SK-N-MC (cell line): ENCODE results near the gene CCDC117.

ENCODE experiments used
- DNase-seq: peaks from one replicate; pipeline ENCODE4 v3.0.0-alpha.2; 2011; ENCODE audit warnings: low read depth, low spot score
- H3K27ac ChIP-seq: fragments of 200-600 bp; sonication (generic); 2 replicates; pipeline ENCODE4 v1.5.1; 2016; ENCODE audit warnings: mixed run types
- H3K36me3 ChIP-seq: fragments of 200-600 bp; sonication (generic); 2 replicates; pipeline ENCODE4 v1.6.1; 2017; ENCODE audit warnings: antibody characterized with exemption, low read length, mixed read lengths; ENCODE audit not compliant: insufficient read depth
- H3K4me3 ChIP-seq: fragments of 200-600 bp; sonication (generic); 2 replicates; pipeline ENCODE4 v1.5.1; 2016
- H3K9ac ChIP-seq: fragments of 200-600 bp; sonication (generic); 2 replicates; pipeline ENCODE4 v1.8.0; 2017; ENCODE audit warnings: mixed run types, mixed read lengths; ENCODE audit not compliant: insufficient read length
- H3K9me3 ChIP-seq: fragments of 200-600 bp; sonication (generic); 2 replicates; pipeline ENCODE4 v1.6.1; 2017; ENCODE audit warnings: low read depth, mild to moderate bottlenecking, antibody characterized with exemption, low read length, moderate library complexity, mixed read lengths
- EZH2 ChIP-seq: fragments of 200-600 bp; sonication (generic); IDR thresholded peaks from one replicate; pipeline ENCODE4 v1.6.1; 2017; ENCODE audit warnings: antibody characterized with exemption
- FOXP2 ChIP-seq: optimal IDR thresholded peaks from 2 replicates; pipeline ENCODE3; 2011; ENCODE audit warnings: mild to moderate bottlenecking, moderate library complexity; ENCODE audit not compliant: insufficient read depth; ENCODE audit errors: extremely low read length, control extremely low read depth
- POLR2AphosphoS5 ChIP-seq: IDR thresholded peaks from 2 replicates; pipeline ENCODE4 v1.6.1; 2012; ENCODE audit warnings: mild to moderate bottlenecking, low read depth, low read length, borderline replicate concordance

CCDC117 gene

GRCh38 chr22:28810821-28811491 is 38.5 kb downstream of the CCDC117 start:
- no peak for DNase-seq
- H3K36me3 ChIP-seq: no peaks in the 10 kb centered on the region
- TF ChIP-seq EZH2 (no peak), FOXP2 (no peak), POLR2AphosphoS5 (no peak)
- no peak overlapping the region for H3K27ac ChIP-seq
- no peak overlapping the region for H3K4me3 ChIP-seq
- no peak overlapping the region for H3K9ac ChIP-seq
- H3K9me3 ChIP-seq: no peaks in the 10 kb centered on the region

GRCh38 chr22:28812516-28812915 is 40.0 kb downstream of the CCDC117 start:
- H3K27ac ChIP-seq: no peak overlapping the region
- DNase-seq: no peak

GRCh38 chr22:28813772-28814518 is 41.5 kb downstream of the CCDC117 start:
- H3K4me3 ChIP-seq: no peak overlapping the region
- no peak overlapping the region for H3K9ac ChIP-seq
- H3K36me3 ChIP-seq: no peaks in the 10 kb centered on the region
- no peaks in the 10 kb centered on the region for H3K9me3 ChIP-seq
- DNase-seq: no peak
- no peak overlapping the region for H3K27ac ChIP-seq
- TF ChIP-seq POLR2AphosphoS5: no peak
- TF ChIP-seq EZH2: no peak
- TF ChIP-seq FOXP2: no peak

More at GRCh38 chr22:28812516-28812915, 40.0 kb downstream of the CCDC117 start:
- Histone ChIP-seq H3K36me3 (no peaks in the 10 kb centered on the region), H3K9ac (no peak overlapping the region), H3K9me3 (no peaks in the 10 kb centered on the region), H3K4me3 (no peak overlapping the region)
- no peak for TF ChIP-seq POLR2AphosphoS5

- Histone ChIP-seq H3K4me3 (no peak overlapping the region), H3K9ac (no peak overlapping the region), H3K9me3 (no peaks in the 10 kb centered on the region), H3K27ac (no peak overlapping the region), H3K36me3 (no peaks in the 10 kb centered on the region)
- no peak for DNase-seq
- TF ChIP-seq FOXP2 (no peak), EZH2 (no peak), POLR2AphosphoS5 (no peak)
These were observed 42.6 kb downstream of the CCDC117 start for GRCh38 chr22:28815111-28815510.

GRCh38 chr22:28815729-28816128 is 43.2 kb downstream of the CCDC117 start:
- H3K4me3 ChIP-seq: no peak overlapping the region
- no peak for DNase-seq
- H3K9me3 ChIP-seq: no peaks in the 10 kb centered on the region
- H3K9ac ChIP-seq: no peak overlapping the region
- H3K27ac ChIP-seq: no peak overlapping the region
- H3K36me3 ChIP-seq: no peaks in the 10 kb centered on the region
- TF ChIP-seq POLR2AphosphoS5 (no peak), FOXP2 (no peak), EZH2 (no peak)

GRCh38 chr22:28817064-28817463 is 44.6 kb downstream of the CCDC117 start:
- H3K27ac ChIP-seq: no peak overlapping the region
- TF ChIP-seq POLR2AphosphoS5 (no peak), FOXP2 (no peak), EZH2 (no peak)
- H3K4me3 ChIP-seq: no peak overlapping the region
- H3K9ac ChIP-seq: no peak overlapping the region
- no peaks in the 10 kb centered on the region for H3K36me3 ChIP-seq
- DNase-seq: no peak
- H3K9me3 ChIP-seq: no peaks in the 10 kb centered on the region

- no peak for DNase-seq
- TF ChIP-seq POLR2AphosphoS5 (no peak), EZH2 (no peak), FOXP2 (no peak)
- Histone ChIP-seq H3K9me3 (no peaks in the 10 kb centered on the region), H3K4me3 (no peak overlapping the region), H3K36me3 (no peaks in the 10 kb centered on the region), H3K9ac (no peak overlapping the region), H3K27ac (no peak overlapping the region)
These were observed 45.7 kb downstream of the CCDC117 start for GRCh38 chr22:28817919-28818859.
